Upper lobe of left lung (tissue), 6 donors: ENCODE data around the gene ACTG1. TPM values are rescaled to one million over a fixed set of nuclear protein-coding genes. Genes with fewer than 3 reads are reported as not detected.

Experiments
- ATAC-seq, 2 donors: fragments of 200-7000 bp; cut with Tn5 transposase; one replicate each; pipeline ENCODE4 v1.9.1; 2022; ENCODE audit warnings: mild to moderate bottlenecking in 2 of 2, moderate library complexity in 2 of 2; ENCODE audit not compliant: low FRiP score in 2 of 2
- DNase-seq, 2 donors: peaks; one replicate each; pipeline ENCODE4 v3.0.0-alpha.2; 2019 to 2020
- H3K27ac ChIP-seq, 4 donors: fragments of 200-600 bp; sonication (generic); one replicate each; pipeline ENCODE4 v1.5.1; 2016 to 2019
- H3K27me3 ChIP-seq, 4 donors: fragments of 200-600 bp; sonication (generic); one replicate each; pipeline ENCODE4 v1.5.1; 2017 to 2019
- H3K36me3 ChIP-seq, 4 donors: fragments of 200-600 bp; sonication (generic); one replicate each; pipeline ENCODE4 v1.5.1; 2016 to 2019
- H3K4me1 ChIP-seq, 4 donors: fragments of 200-600 bp; sonication (generic); one replicate each; pipeline ENCODE4 v1.5.1; 2018 to 2019
- H3K4me3 ChIP-seq, 4 donors: fragments of 200-600 bp; sonication (generic); one replicate each; pipeline ENCODE4 v1.5.1; 2017 to 2019; ENCODE audit warnings: mild to moderate bottlenecking in 2 of 4, moderate library complexity in 1 of 4
- H3K9me3 ChIP-seq, 4 donors: fragments of 200-600 bp; sonication (generic); one replicate each; pipeline ENCODE4 v1.5.1; 2018 to 2019
- EP300 ChIP-seq, 4 donors: sonication (generic); formaldehyde crosslinking; IDR thresholded peaks; one replicate each; pipeline ENCODE4 v1.5.1; 2017; ENCODE audit warnings: antibody characterized with exemption in 4 of 4, control low read depth in 2 of 4
- POLR2A ChIP-seq, 4 donors: fragments of 450-650 bp; IDR thresholded peaks; one replicate each; pipeline ENCODE4 v1.5.1; 2016 to 2017; ENCODE audit warnings: antibody characterized with exemption in 4 of 4, mild to moderate bottlenecking in 2 of 4
- POLR2AphosphoS5 ChIP-seq, 2 donors: sonication (generic); formaldehyde crosslinking; IDR thresholded peaks; one replicate each; pipeline ENCODE4 v1.5.1; 2017; ENCODE audit warnings: antibody characterized with exemption in 2 of 2
- WGBS, 2 donors: methylation state at CpG; one replicate each; pipeline ENCODE4 v1.1.5; 2017 to 2018; 5-methylcytosine and 5-hydroxymethylcytosine counted together
- total RNA-seq, 6 donors: library from RNA; depleted of rRNA in 4 of 6; stranded (reverse); fragments of >200 nt in 4 of 6; gene quantifications; one replicate each; pipeline versions ENCODE4 v1.1.0 to v1.2.1, GENCODE V29; 2016 to 2021
- TF ChIP-seq, protein P1 (sequence below), 6 experiments: fragments of 450-650 bp in 4 of 6; fragments of 200-600 bp in 2 of 6; sonication (generic) in 2 of 6; IDR thresholded peaks; one replicate each; pipeline ENCODE4 v1.5.1; 2016 to 2019; ENCODE audit warnings: antibody characterized with exemption in 6 of 6
- donor health status: DM: no; HTN: no; CAD: no; lungs with moderate emphysema.
- donor health status: DM: no; HTN: yes; CAD: no; lungs with severe emphysema.

Gene ACTG1
- total RNA-seq, 6 donors from 2014 or later, result 902 to 3,864 (median 2,097) TPM

GRCh38 chr17:81535480-81536298 is 23.1 kb upstream of the ACTG1 start:
- peaks cover 15 to 21% (median 15%) of the 10 kb centered on the region in 4 donors for H3K4me1 ChIP-seq
- H3K4me3 ChIP-seq, result no peak overlapping the region
- peaks cover 0 to 26% (median 17%) of the 10 kb centered on the region in 4 donors for H3K27me3 ChIP-seq
- H3K36me3 ChIP-seq, result peaks cover 0 to 21% (median 14%) of the 10 kb centered on the region in 4 donors
- H3K9me3 ChIP-seq, result no peaks in the 10 kb centered on the region
- H3K27ac ChIP-seq, result no peak overlapping the region
- TF ChIP-seq POLR2A (IDR thresholded peaks at IDR 0.05) (peak in 1 of 4 donors; percentile 9), EP300 (IDR thresholded peaks at IDR 0.05) (no peak)
- ATAC-seq (no peak), DNase-seq (no peak)
- 53 to 67% methylated on average over 4 to 11 of the region's 13 CpGs for WGBS, 2 donors

GRCh38 chr17:81535007-81535328 is 22.4 kb upstream of the ACTG1 start:
- DNase-seq, result no peak
- Histone ChIP-seq H3K4me3 (no peak overlapping the region), H3K9me3 (no peaks in the 10 kb centered on the region), H3K27me3 (peaks cover 0 to 26% (median 17%) of the 10 kb centered on the region in 4 donors), H3K27ac (no peak overlapping the region), H3K36me3 (peaks cover 0 to 14% (median 7%) of the 10 kb centered on the region in 4 donors), H3K4me1 (peaks cover 15 to 21% (median 15%) of the 10 kb centered on the region in 4 donors)
- no peak for ATAC-seq
- TF ChIP-seq POLR2AphosphoS5 (IDR thresholded peaks at IDR 0.05) (no peak), EP300 (IDR thresholded peaks at IDR 0.05) (no peak), POLR2A (IDR thresholded peaks at IDR 0.05) (no peak)
- TF ChIP-seq, protein P1, sequence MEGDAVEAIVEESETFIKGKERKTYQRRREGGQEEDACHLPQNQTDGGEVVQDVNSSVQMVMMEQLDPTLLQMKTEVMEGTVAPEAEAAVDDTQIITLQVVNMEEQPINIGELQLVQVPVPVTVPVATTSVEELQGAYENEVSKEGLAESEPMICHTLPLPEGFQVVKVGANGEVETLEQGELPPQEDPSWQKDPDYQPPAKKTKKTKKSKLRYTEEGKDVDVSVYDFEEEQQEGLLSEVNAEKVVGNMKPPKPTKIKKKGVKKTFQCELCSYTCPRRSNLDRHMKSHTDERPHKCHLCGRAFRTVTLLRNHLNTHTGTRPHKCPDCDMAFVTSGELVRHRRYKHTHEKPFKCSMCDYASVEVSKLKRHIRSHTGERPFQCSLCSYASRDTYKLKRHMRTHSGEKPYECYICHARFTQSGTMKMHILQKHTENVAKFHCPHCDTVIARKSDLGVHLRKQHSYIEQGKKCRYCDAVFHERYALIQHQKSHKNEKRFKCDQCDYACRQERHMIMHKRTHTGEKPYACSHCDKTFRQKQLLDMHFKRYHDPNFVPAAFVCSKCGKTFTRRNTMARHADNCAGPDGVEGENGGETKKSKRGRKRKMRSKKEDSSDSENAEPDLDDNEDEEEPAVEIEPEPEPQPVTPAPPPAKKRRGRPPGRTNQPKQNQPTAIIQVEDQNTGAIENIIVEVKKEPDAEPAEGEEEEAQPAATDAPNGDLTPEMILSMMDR (IDR thresholded peaks at IDR 0.05), result no peak
- 85 to 96% methylated on average over 3 to 5 of the region's 5 CpGs for WGBS, 2 donors

DNA sequence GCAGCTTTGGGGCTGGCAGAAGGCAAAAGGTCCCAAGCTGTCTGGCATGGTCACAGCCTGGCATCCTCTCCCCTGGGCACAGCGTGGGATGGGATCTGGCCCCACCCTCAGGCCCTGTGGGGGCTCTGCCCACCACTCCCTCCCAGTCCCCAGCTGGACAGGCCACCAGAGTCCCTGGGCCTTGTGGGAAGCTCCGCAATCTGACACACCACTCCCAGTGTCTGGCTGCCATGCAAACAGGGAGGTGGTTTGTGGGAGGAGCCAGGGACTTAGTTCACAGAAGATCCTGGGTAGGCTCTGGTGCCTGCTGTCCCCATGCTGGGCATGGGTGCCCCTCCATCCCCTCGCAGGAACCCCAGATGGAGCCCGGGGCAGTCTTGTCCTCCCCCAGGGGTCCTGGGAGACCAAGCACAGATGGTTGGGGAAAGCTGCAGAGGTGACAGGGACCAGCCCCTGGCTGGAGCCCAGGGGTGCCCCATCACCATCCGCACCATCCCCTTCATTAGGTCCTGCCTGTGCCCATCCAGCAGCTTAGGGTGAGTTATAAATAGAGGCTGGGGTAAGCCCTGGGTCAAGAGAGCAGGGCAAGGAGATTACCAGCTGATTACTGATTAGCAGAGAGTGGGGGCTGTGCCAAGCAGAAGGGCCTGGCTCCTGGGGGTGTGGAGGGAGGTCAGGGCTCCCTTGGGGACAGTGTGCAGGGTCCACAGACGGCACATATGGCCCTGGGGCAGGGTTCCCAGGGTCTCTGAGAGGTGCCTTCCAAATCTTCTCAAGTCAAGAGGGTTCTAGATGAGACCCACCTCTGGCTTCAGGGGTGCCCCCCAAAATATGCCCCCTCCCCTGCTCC is 21.8 kb upstream of the ACTG1 start:
- Histone ChIP-seq H3K4me3 (no peak overlapping the region), H3K27me3 (peaks cover 0 to 26% (median 17%) of the 10 kb centered on the region in 4 donors), H3K9me3 (no peaks in the 10 kb centered on the region), H3K27ac (no peak overlapping the region), H3K36me3 (peaks cover 0 to 8% (median 2%) of the 10 kb centered on the region in 4 donors), H3K4me1 (peaks cover 15 to 21% (median 15%) of the 10 kb centered on the region in 4 donors)
- DNase-seq (peak in 1 of 2 donors; percentile 46), ATAC-seq (no peak)
- TF ChIP-seq, protein P1 (IDR thresholded peaks at IDR 0.05), result no peak
- no peak for TF ChIP-seq POLR2AphosphoS5 (IDR thresholded peaks at IDR 0.05)
- TF ChIP-seq EP300 (IDR thresholded peaks at IDR 0.05), result no peak
- TF ChIP-seq POLR2A (IDR thresholded peaks at IDR 0.05), result no peak
- 86 to 100% methylated on average over 1 to 4 of the region's 6 CpGs for WGBS, 2 donors

- no peak for TF ChIP-seq EP300 (IDR thresholded peaks at IDR 0.05)
- TF ChIP-seq, protein P1 (IDR thresholded peaks at IDR 0.05), result no peak
- DNase-seq (peak in 1 of 2 donors; percentile 50), ATAC-seq (no peak)
- Histone ChIP-seq H3K9me3 (no peaks in the 10 kb centered on the region), H3K27ac (no peak overlapping the region), H3K4me3 (no peak overlapping the region), H3K36me3 (no peaks in the 10 kb centered on the region), H3K27me3 (peaks cover 0 to 26% (median 17%) of the 10 kb centered on the region in 4 donors), H3K4me1 (peaks cover 15 to 21% (median 15%) of the 10 kb centered on the region in 4 donors)
- 67 to 78% methylated on average over 14 to 20 of the region's 21 CpGs for WGBS, 2 donors
These were observed 20.9 kb upstream of the ACTG1 start for GRCh38 chr17:81533339-81534141.
